B cell (primary cell): Measurements from ENCODE around the gene EBF3.

Source experiments
- CTCF ChIP-seq: fragments of 200-600 bp; IDR thresholded peaks from one replicate; pipeline ENCODE4 v1.8.0; 2022; ENCODE audit warnings: antibody characterized with exemption, mild to moderate bottlenecking
- EZH2 ChIP-seq: IDR thresholded peaks from 2 replicates; pipeline ENCODE4 v1.6.1; 2012; ENCODE audit warnings: borderline replicate concordance, low read depth, mild to moderate bottlenecking, moderate library complexity, low read length; ENCODE audit not compliant: insufficient read depth, poor library complexity, severe bottlenecking

- TF ChIP-seq CTCF, result no peak
- TF ChIP-seq EZH2, result no peak
Measured at GRCh38 chr10:129942019-129942277, 22.1 kb downstream of the EBF3 start.
